Fibroblast of lung (primary cell): ENCODE measurements around the gene TMEM127. TPM values are rescaled to one million over a fixed set of nuclear protein-coding genes. Genes with fewer than 3 reads are reported as not detected.
"Not testable (repeated sequence)": the region's sequence is repeated elsewhere in the genome, so short reads cannot be mapped to it uniquely, and the experiment has no call there.

Experiments used
- DNase-seq, 2 donors: peaks; one replicate each; pipeline versions ENCODE4 v3.0.0 to v3.0.0-alpha.2; 2010; ENCODE audit warnings: low read depth in 2 of 2
- H2AFZ ChIP-seq: 2 replicates; pipeline ENCODE4 v1.5.1; 2012; ENCODE audit warnings: low read length, control low read depth, inconsistent platforms
- H3K27ac ChIP-seq: 2 replicates; pipeline ENCODE4 v1.5.1; 2011; ENCODE audit warnings: low read length, control low read depth; ENCODE audit not compliant: insufficient read depth
- H3K27me3 ChIP-seq: 2 replicates; pipeline ENCODE4 v1.5.1; 2011; ENCODE audit warnings: mild to moderate bottlenecking, low read length; ENCODE audit not compliant: control insufficient read depth, insufficient read depth
- H3K36me3 ChIP-seq: 2 replicates; pipeline ENCODE4 v1.5.1; 2011; ENCODE audit warnings: low read length; ENCODE audit not compliant: control insufficient read depth, insufficient read depth
- H3K4me1 ChIP-seq: 2 replicates; pipeline ENCODE4 v1.5.1; 2011; ENCODE audit warnings: low read length; ENCODE audit not compliant: control insufficient read depth, insufficient read depth; ENCODE audit errors: extremely low read depth
- H3K4me2 ChIP-seq: 2 replicates; pipeline ENCODE4 v1.5.1; 2011; ENCODE audit warnings: low read length, control low read depth; ENCODE audit not compliant: insufficient read depth; ENCODE audit errors: extremely low read depth
- H3K4me3 ChIP-seq, 4 experiments: fragments of 200-600 bp in 1 of 4; sonication (generic) in 1 of 4; replicated peaks in 1 of 4; 2 replicates each; pipeline ENCODE4 v1.5.1; 2011 to 2016; ENCODE audit warnings: low read length in 4 of 4, low read depth in 3 of 4, mild to moderate bottlenecking in 3 of 4, control low read depth in 2 of 4, inconsistent platforms in 1 of 4, mixed read lengths in 1 of 4; ENCODE audit not compliant: insufficient read depth in 1 of 4; ENCODE audit errors: control extremely low read depth in 1 of 4
- H3K79me2 ChIP-seq: 2 replicates; pipeline ENCODE4 v1.5.1; 2012; ENCODE audit warnings: mild to moderate bottlenecking, low read length, inconsistent platforms; ENCODE audit not compliant: control insufficient read depth, insufficient read depth
- H3K9ac ChIP-seq: 2 replicates; pipeline ENCODE4 v1.5.1; 2011; ENCODE audit warnings: mild to moderate bottlenecking, low read length, control low read depth; ENCODE audit not compliant: insufficient read depth
- H3K9me3 ChIP-seq: 2 replicates; pipeline ENCODE4 v1.5.1; 2012; ENCODE audit warnings: low read depth, low read length; ENCODE audit not compliant: control insufficient read depth, insufficient read depth
- H4K20me1 ChIP-seq: 2 replicates; pipeline ENCODE4 v1.5.1; 2011; ENCODE audit warnings: low read length; ENCODE audit not compliant: control insufficient read depth, insufficient read depth; ENCODE audit errors: extremely low read depth
- CTCF ChIP-seq, 2 donors: IDR thresholded peaks in 1 of 2; conservative IDR thresholded peaks in 1 of 2; 1 replicate in 1 of 2; 2 replicates in 1 of 2; pipeline ENCODE4 v1.5.1; 2011 to 2012; ENCODE audit warnings: low read length in 2 of 2, control low read depth in 1 of 2, inconsistent platforms in 1 of 2, low read depth in 1 of 2, mild to moderate bottlenecking in 1 of 2
- EZH2 ChIP-seq: IDR thresholded peaks from 2 replicates; pipeline ENCODE4 v1.5.1; 2012; ENCODE audit warnings: low read length, control low read depth, mild to moderate bottlenecking; ENCODE audit errors: missing control alignments
- polyA plus RNA-seq, 2 donors: library from polyadenylated mRNA; depleted of rRNA in 1 of 2; stranded (reverse) in 1 of 2; unstranded in 1 of 2; fragments of >200 nt; gene quantifications; 2 replicates each; pipeline ENCODE4 v1.2.1, GENCODE V29; 2011 to 2012; ENCODE audit warnings: missing spikeins in 1 of 2
- total RNA-seq: library from RNA; depleted of rRNA; stranded (reverse); fragments of >200 nt; gene quantifications from 2 replicates; pipeline ENCODE4 v1.2.1, GENCODE V29; 2014

Gene TMEM127
- total and polyA plus RNA-seq, 2 donors (not counting 1 experiment from before 2014, with no cell fraction given): 20.8 to 48.0 TPM

DNA sequence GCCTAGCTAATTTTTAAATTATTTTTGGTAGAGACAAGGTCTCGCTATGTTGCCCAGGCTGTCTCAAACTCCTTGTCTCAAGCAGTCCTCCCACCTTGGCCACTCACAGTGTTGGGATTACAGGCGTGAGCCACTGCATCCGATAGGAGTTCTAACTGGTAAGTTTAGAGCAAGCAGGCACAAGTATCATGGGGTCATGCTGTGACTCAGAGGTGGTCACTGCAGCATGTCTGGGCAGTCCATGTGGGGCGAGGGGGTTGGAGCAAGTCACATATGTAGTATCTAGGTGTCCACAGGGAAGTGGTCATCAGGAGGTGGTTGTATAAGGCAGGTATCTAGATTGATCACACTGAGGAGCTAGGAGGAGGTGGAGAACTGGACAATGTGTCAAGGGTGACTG is 34.5 kb downstream of the TMEM127 start:
- H3K36me3 ChIP-seq: no peaks in the 10 kb centered on the region
- no peaks in the 10 kb centered on the region for H3K4me1 ChIP-seq
- no peak overlapping the region for H2AFZ ChIP-seq
- no peaks in the 10 kb centered on the region for H3K27me3 ChIP-seq
- no peaks in the 10 kb centered on the region for H4K20me1 ChIP-seq
- H3K4me3 ChIP-seq: no peak overlapping the region
- no peaks in the 10 kb centered on the region for H3K79me2 ChIP-seq
- no peaks in the 10 kb centered on the region for H3K9me3 ChIP-seq
- H3K4me2 ChIP-seq: no peak overlapping the region
- no peak overlapping the region for H3K9ac ChIP-seq
- TF ChIP-seq CTCF (conservative IDR thresholded peaks at IDR 0.05 in 1 of 2, IDR thresholded peaks at IDR 0.05 in 1 of 2; ENCODE audit: low read depth in 1 of 2, low read length in 2 of 2): no peak
- TF ChIP-seq EZH2: no peak
- H3K27ac ChIP-seq: no peak overlapping the region
- no peak for DNase-seq

- no peaks in the 10 kb centered on the region for H3K9me3 ChIP-seq
- no peak overlapping the region for H3K4me2 ChIP-seq
- no peak overlapping the region for H3K27ac ChIP-seq
- no peaks in the 10 kb centered on the region for H4K20me1 ChIP-seq
- no peak overlapping the region for H3K4me3 ChIP-seq
- H3K79me2 ChIP-seq: no peaks in the 10 kb centered on the region
- no peak overlapping the region for H3K9ac ChIP-seq
- H3K27me3 ChIP-seq: no peaks in the 10 kb centered on the region
- no peaks in the 10 kb centered on the region for H3K36me3 ChIP-seq
- DNase-seq: no peak
- H2AFZ ChIP-seq: no peak overlapping the region
- H3K4me1 ChIP-seq: no peaks in the 10 kb centered on the region
- no peak for TF ChIP-seq CTCF (conservative IDR thresholded peaks at IDR 0.05 in 1 of 2, IDR thresholded peaks at IDR 0.05 in 1 of 2; ENCODE audit: low read depth in 1 of 2, low read length in 2 of 2)
- TF ChIP-seq EZH2: no peak
Measured at GRCh38 chr2:96225016-96225533, 40.7 kb downstream of the TMEM127 start.

GRCh38 chr2:96221106-96221505 is 44.7 kb downstream of the TMEM127 start:
- not testable (repeated sequence) for DNase-seq, H3K4me1 ChIP-seq, H3K27me3 ChIP-seq, H3K9ac ChIP-seq, H3K79me2 ChIP-seq, H3K27ac ChIP-seq, H4K20me1 ChIP-seq, H3K36me3 ChIP-seq, H3K4me3 ChIP-seq, H2AFZ ChIP-seq, H3K9me3 ChIP-seq, H3K4me2 ChIP-seq

GRCh38 chr2:96219959-96220358 is 45.8 kb downstream of the TMEM127 start:
- not testable (repeated sequence) for H3K27me3 ChIP-seq, H3K36me3 ChIP-seq, H3K27ac ChIP-seq, H3K9me3 ChIP-seq, H3K79me2 ChIP-seq, H2AFZ ChIP-seq, H3K9ac ChIP-seq, H3K4me2 ChIP-seq, H3K4me3 ChIP-seq, DNase-seq, H4K20me1 ChIP-seq, H3K4me1 ChIP-seq
